ENCODE measurements around the gene TPM3.
"Not testable (repeated sequence)": the region's sequence is repeated elsewhere in the genome, so short reads cannot be mapped to it uniquely, and the experiment has no call there.

The TPM3 gene

DNA sequence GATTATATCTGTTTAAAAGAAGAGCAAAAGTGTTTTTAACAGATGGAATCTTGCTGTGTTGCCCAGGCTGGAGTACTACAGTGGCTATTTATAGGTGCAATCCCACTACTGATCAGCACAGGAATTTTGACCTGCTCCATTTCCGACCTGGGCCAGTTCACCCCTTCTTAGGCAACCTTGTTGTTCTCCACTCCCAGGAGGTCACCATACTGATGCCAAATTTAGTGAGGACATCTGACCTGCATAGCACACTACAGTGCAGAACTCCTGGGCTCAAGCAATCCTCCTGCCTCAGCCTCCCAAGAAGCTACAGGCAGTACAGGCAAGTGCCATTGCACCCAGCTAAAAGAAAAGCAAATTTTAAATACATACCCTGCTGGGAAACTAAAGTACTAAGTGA is 25.7 kb downstream of the TPM3 start:
- DNase-seq (ENCODE audit: low spot score): no peak

DNA sequence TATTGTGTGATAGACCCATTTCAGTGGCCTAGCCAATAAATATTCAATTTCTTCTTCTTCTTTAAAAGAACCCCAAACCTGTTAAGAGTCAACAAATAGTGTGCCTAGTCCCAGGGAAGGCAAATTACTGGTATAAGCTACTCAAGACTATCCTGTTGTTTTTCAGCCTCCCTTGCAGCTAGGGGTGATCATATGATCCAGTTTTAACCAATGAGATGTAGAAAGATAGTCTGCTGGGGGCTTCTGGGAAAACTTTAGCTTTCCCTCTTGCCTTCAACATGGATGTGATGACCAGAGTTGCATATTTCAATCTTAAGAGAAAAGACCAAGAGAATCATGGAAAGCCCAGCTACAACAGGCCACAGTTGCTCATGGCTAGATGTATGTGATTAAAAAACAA is 32.3 kb downstream of the TPM3 start:
- DNase-seq (ENCODE audit: low spot score): no peak

DNA sequence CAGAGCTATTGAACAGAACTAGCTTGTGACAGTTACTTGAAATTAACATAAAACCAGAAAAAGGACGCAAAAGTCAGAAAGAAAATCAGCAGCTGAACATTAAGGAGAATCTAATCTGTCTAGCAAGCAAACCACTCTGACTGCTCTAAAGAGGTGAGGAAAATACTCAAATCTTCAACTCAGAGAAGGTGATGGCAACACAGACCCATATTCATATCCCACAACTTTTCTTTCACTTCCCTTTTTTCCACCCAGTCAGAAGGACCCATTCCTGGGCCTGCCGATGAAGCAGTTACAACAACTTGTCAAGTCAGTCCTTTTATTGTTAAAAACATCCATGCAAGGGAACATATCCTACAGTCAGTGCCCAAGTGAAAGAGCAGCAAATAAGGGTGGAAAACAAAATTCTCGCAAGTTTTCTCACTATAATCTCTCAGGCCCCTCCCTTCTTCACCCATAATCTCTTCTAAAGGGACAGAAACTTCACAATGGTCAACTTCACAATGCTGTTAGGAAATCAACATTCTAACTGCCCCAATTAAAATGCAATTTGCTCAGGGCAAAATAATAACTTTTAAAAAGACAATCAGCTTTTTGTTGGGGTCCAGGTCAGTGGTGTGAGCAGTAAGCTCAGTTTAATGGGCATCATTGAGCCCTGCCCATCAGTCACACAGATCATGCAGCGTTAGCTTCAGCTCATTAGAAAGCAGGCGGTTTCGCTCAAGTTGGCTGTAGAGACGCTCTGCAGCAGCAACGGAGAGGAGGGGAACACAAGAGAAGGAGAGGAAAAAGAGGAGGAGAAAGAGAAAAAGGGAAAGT is 33.4 kb downstream of the TPM3 start:
- no peak for DNase-seq (ENCODE audit: low spot score)

GRCh38 chr1:154157520-154158306 is 34.2 kb downstream of the TPM3 start:
- DNase-seq (ENCODE audit: low spot score): peak; percentile 94

DNA sequence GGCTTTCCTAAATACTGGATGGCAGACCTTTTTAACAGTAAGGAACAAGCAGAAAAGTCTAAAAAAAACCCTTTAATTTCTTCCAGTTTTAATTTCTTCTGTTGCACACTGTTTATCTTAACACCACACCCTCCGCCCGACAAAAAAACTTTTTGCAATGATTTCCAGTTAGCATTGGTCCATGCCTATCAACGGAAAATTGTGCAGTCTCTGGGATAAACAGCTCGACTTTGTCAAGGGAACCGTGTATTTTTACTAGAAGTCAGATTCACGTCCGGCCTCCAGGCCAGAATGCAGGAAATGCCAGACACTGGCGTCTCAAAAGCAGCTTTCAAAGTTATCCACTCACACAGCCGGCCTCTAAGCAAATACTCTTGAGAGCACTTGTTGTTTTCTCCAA is 36.6 kb downstream of the TPM3 start:
- DNase-seq (ENCODE audit: low spot score): no peak

GRCh38 chr1:154154534-154155191 is 37.2 kb downstream of the TPM3 start, which contains the start of gene NUP210L:
TSS of gene NUP210L (minus strand) at chr1:154155073.
- DNase-seq (ENCODE audit: low spot score): no peak

GRCh38 chr1:154154053-154154452 is 37.8 kb downstream of the TPM3 start:
- DNase-seq (ENCODE audit: low spot score): no peak

GRCh38 chr1:154151311-154151710 is 40.6 kb downstream of the TPM3 start:
- DNase-seq (ENCODE audit: low spot score): no peak

- DNase-seq (ENCODE audit: low spot score): peak; percentile 72
These were observed 43.1 kb downstream of the TPM3 start for GRCh38 chr1:154148807-154149206.

DNA sequence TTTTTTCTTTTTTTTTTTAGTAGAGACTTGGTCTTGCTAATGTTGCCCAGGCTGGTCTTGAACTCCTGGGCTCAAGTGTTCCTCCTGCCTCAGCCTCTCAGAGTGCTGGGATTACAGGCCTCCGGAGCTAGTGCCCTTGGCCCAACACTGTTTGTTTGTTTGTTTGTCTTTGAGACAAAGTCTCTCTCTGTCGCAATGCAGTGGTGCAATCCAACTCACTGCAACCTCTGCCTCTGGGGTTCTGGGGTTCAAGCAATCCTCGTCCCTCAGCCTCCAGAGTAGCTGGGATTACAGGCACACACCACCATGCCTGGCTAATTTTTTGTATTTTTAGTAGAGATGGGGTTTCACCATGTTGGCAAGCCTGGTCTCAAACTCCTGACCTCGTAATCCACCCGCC is 44.4 kb downstream of the TPM3 start:
- not testable (repeated sequence) for DNase-seq (ENCODE audit: low spot score)

DNA sequence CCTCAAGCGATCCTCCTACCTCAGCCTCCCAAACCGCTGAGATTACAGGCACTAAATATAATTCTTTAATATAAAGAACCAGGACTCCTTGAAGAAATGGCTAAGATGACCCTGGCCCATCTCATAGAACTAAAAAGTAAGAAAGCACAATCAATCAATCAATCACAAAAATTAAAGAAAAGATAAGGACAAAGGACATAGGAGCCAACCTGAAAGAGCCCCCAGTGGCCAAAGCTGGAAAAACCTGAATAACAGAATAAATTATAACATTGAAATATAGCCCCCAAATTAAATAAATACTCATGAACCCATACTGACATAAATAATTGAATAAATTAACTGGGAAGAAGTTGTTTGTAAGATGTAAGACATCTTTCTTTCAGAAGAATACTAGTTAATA is 45.9 kb downstream of the TPM3 start:
- no peak for DNase-seq (ENCODE audit: low spot score)

DNA sequence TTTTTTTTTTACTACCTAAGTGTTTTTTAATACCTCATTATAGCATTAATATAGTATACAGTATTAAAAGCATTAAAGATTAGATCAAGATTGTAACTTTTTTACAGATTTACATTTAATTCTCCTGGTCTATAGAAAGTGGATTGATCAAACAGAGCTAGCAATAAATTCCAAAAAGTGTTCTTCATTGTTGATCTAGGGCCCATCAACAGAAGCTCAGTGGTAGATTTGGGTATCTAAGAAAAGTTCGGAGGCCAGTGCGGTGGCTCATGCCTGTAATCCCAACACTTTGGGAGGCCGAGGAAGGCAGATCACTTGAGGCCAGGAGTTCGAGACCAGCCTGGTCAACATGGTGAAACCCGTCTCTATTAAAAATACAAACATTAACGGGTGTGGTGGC is 49.5 kb downstream of the TPM3 start:
- DNase-seq (ENCODE audit: low spot score): no peak

GRCh38 chr1:154141240-154141639 is 50.7 kb downstream of the TPM3 start:
- DNase-seq (ENCODE audit: low spot score): no peak

DNA sequence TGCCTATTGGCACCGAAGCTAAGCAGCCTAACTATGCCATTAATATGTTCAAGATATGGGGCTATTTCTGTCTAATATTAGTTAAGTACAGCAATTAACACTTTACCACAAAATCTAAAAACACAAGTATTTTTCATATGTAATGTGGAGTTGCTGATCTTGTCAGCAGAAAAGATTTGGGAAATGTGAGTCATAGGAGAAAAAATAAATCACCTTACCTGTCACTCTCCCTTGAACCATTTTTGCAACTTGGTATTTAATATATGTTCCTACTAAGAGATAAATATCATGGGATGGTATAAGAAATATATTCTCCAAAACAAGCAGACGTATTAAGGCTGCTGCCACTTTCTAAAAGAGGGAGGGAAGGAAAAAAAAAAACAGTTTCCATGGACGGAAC is 54.0 kb downstream of the TPM3 start:
- no peak for DNase-seq (ENCODE audit: low spot score)

DNA sequence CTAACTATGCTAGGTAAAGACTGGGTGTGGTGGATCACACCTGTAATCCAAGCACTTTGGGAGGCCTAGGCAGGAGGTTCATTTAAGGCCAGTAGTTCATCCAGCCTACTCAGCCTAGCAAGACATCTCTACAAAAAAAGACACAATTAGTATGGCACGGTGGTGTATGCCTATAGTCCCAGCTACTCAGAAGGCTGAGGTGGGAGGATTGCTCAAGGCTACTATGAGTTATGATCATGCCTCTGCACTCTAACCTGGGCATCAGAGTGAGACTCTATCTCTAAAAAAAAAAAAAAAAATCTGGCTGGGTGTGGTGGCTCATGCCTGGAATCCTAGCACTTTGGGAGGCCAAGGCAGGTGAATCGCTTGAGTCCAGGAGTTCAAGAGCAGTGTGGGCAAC is 58.6 kb downstream of the TPM3 start:
- DNase-seq (ENCODE audit: low spot score): no peak

GRCh38 chr1:154129391-154129970 is 62.4 kb downstream of the TPM3 start:
- peak; percentile 25 for DNase-seq (ENCODE audit: low spot score)

GRCh38 chr1:154123205-154123604 is 68.7 kb downstream of the TPM3 start:
- DNase-seq (ENCODE audit: low spot score): not testable (repeated sequence)

DNA sequence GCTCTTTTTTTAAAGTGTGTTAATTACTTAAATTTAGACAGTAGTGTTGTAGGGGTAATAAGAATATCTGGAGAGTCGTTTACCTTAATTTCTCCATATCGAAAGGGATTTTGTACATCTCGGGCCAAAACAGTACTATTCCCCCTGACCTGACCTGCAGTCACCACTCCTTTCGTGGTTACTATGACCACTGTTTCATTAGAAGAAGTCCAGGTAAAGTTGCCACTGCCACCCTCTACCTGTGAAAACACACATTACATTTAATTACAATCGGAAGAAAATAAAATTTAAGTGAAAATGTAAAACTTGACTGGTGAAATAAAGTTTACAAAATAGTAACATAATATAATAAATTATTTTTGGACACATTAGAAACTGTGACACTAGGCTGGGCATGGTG is 74.3 kb downstream of the TPM3 start:
- no peak for DNase-seq (ENCODE audit: low spot score)

- no peak for DNase-seq (ENCODE audit: low spot score)
These were observed 76.7 kb downstream of the TPM3 start for GRCh38 chr1:154115180-154115579.
